OCI-LY7 (cell line): ENCODE measurements around the gene CRAMP1. TPM values are rescaled to one million over a fixed set of nuclear protein-coding genes. Genes with fewer than 3 reads are reported as not detected.

Source experiments
- BruUV-seq: library from RNA; stranded (reverse); fragments of 400-500 nt; replicated peaks from 2 replicates; lab custom pipeline; 2021; lab: Mats Ljungman, UMichigan
- CTCF ChIA-PET: fragments of 300-600 bp; sonication (Branson Sonifier 250); formaldehyde crosslinking; loops from one replicate; lab custom pipeline; 2022; ENCODE audit warnings: antibody characterized with exemption; ENCODE audit not compliant: unreplicated experiment; lab: Charles Lee
- POLR2A ChIA-PET: fragments of 300-600 bp; sonication (Branson Sonifier 250); formaldehyde crosslinking; loops from one replicate; lab custom pipeline; 2022; ENCODE audit warnings: antibody characterized with exemption; lab: Charles Lee
- DNase-seq: peaks from one replicate; pipeline ENCODE4 v3.0.0-alpha.2; 2015; ENCODE audit warnings: low spot score
- H2AFZ ChIP-seq: fragments of 200-600 bp; sonication (generic), shearing (Covaris generic); 2 replicates; pipeline ENCODE4 v1.6.1; 2014; ENCODE audit warnings: mild to moderate bottlenecking, antibody characterized with exemption, low read length, moderate library complexity
- H3K27ac ChIP-seq: fragments of 200-600 bp; sonication (generic); 2 replicates; pipeline ENCODE4 v1.5.1; 2014; ENCODE audit warnings: mixed run types, low read depth, mild to moderate bottlenecking, moderate library complexity, low read length, inconsistent platforms; ENCODE audit not compliant: poor library complexity, severe bottlenecking
- H3K36me3 ChIP-seq: fragments of 200-600 bp; sonication (generic); 2 replicates; pipeline ENCODE4 v1.6.1; 2014; ENCODE audit warnings: mild to moderate bottlenecking, antibody characterized with exemption, low read length, moderate library complexity, mixed read lengths; ENCODE audit not compliant: insufficient read depth
- H3K4me1 ChIP-seq: fragments of 200-600 bp; sonication (generic); 2 replicates; pipeline ENCODE4 v1.5.1; 2014; ENCODE audit warnings: mild to moderate bottlenecking, low read length; ENCODE audit not compliant: insufficient read depth, poor library complexity, severe bottlenecking
- H3K4me2 ChIP-seq: fragments of 200-600 bp; sonication (generic); 2 replicates; pipeline ENCODE4 v1.6.1; 2014; ENCODE audit warnings: mild to moderate bottlenecking, low read length
- H3K4me3 ChIP-seq: fragments of 200-600 bp; sonication (generic); 2 replicates; pipeline ENCODE4 v1.5.1; 2014; ENCODE audit warnings: mild to moderate bottlenecking, low read depth, low read length; ENCODE audit not compliant: poor library complexity, severe bottlenecking
- H3K79me2 ChIP-seq: fragments of 200-600 bp; sonication (generic); 2 replicates; pipeline ENCODE4 v1.6.1; 2016; ENCODE audit warnings: low read depth, mild to moderate bottlenecking, low read length, moderate library complexity, mixed read lengths; ENCODE audit not compliant: insufficient read depth
- H3K9me2 ChIP-seq: fragments of 200-600 bp; sonication (generic); 2 replicates; pipeline ENCODE4 v1.6.1; 2016; ENCODE audit warnings: mild to moderate bottlenecking, low read length, mixed read lengths; ENCODE audit not compliant: insufficient read depth
- H3K9me3 ChIP-seq: fragments of 200-600 bp; sonication (generic); 2 replicates; pipeline ENCODE4 v1.6.1; 2014; ENCODE audit warnings: mild to moderate bottlenecking, mixed run types, low read length, mixed read lengths
- H4K20me1 ChIP-seq: fragments of 200-600 bp; sonication (generic); 2 replicates; pipeline ENCODE4 v1.6.1; 2014; ENCODE audit warnings: mild to moderate bottlenecking, antibody characterized with exemption, low read length, moderate library complexity, mixed read lengths; ENCODE audit not compliant: insufficient read depth
- CTCF ChIP-seq: fragments of 200-600 bp; sonication (generic); conservative IDR thresholded peaks from 2 replicates; pipeline ENCODE4 v1.5.1; 2014; ENCODE audit warnings: mild to moderate bottlenecking, antibody characterized with exemption, low read length, moderate library complexity, mixed read lengths
- EZH2phosphoT487 ChIP-seq: fragments of 200-600 bp; sonication (generic); IDR thresholded peaks from 2 replicates; pipeline ENCODE4 v1.6.1; 2018; ENCODE audit warnings: low read depth, borderline replicate concordance, mild to moderate bottlenecking, mixed run types, antibody characterized with exemption, low read length, moderate library complexity, mixed read lengths
- intact Hi-C: fragments of 100-400 bp; cut with micrococcal nuclease; formaldehyde crosslinking; loops from one replicate; pipeline ENCODE4 v1.10.0; 2022; ENCODE audit not compliant: unreplicated experiment
- total RNA-seq, 2 experiments: library from RNA; depleted of rRNA in 1 of 2; stranded (reverse); fragments of >200 nt in 1 of 2; shearing (Covaris generic) in 1 of 2; gene quantifications; 2 replicates each; pipeline ENCODE4 v1.2.3, GENCODE V29; 2014 to 2022

CRAMP1 gene
- total RNA-seq, 2 experiments from 2014 or later = 10.5 to 33.6 TPM

- Histone ChIP-seq H3K4me1 (no peaks in the 10 kb centered on the region), H3K79me2 (no peaks in the 10 kb centered on the region), H3K9me3 (no peaks in the 10 kb centered on the region), H3K4me3 (no peak overlapping the region), H3K9me2 (no peaks in the 10 kb centered on the region), H3K27ac (no peak overlapping the region), H3K4me2 (no peak overlapping the region), H3K36me3 (peaks cover 83% of the 10 kb centered on the region), H4K20me1 (no peaks in the 10 kb centered on the region), H2AFZ (no peak overlapping the region)
- ChIA-PET CTCF (no interaction called here), POLR2A (no interaction called here)
- no peak for DNase-seq
- intact Hi-C loops = no loop called here
- no TSS peak for BruUV-seq
- TF ChIP-seq EZH2phosphoT487 = no peak
- no peak for TF ChIP-seq CTCF
Measured at GRCh38 chr16:1635070-1635469, 22.9 kb downstream of the CRAMP1 start.

GRCh38 chr16:1637526-1637925, 25.4 kb downstream of the CRAMP1 start:
- BruUV-seq = no TSS peak
- Histone ChIP-seq H3K27ac (no peak overlapping the region), H3K4me2 (no peak overlapping the region), H3K4me1 (no peaks in the 10 kb centered on the region), H4K20me1 (no peaks in the 10 kb centered on the region), H3K9me2 (no peaks in the 10 kb centered on the region), H3K79me2 (no peaks in the 10 kb centered on the region), H2AFZ (no peak overlapping the region), H3K4me3 (no peak overlapping the region), H3K9me3 (no peaks in the 10 kb centered on the region), H3K36me3 (peaks cover 83% of the 10 kb centered on the region)
- TF ChIP-seq CTCF (no peak), EZH2phosphoT487 (no peak)
- ChIA-PET CTCF (no interaction called here), POLR2A (no interaction called here)
- DNase-seq = no peak
- intact Hi-C loops = no loop called here

GRCh38 chr16:1638757-1639156, 26.6 kb downstream of the CRAMP1 start:
- intact Hi-C loops = no loop called here
- no peak overlapping the region for H2AFZ ChIP-seq
- no peak overlapping the region for H3K27ac ChIP-seq
- no peaks in the 10 kb centered on the region for H3K9me2 ChIP-seq
- no peak overlapping the region for H3K4me3 ChIP-seq
- CTCF ChIA-PET = no interaction called here
- BruUV-seq = no TSS peak
- no peaks in the 10 kb centered on the region for H3K4me1 ChIP-seq
- no peak for TF ChIP-seq CTCF
- TF ChIP-seq EZH2phosphoT487 = no peak
- H3K36me3 ChIP-seq = peaks cover 80% of the 10 kb centered on the region
- H3K79me2 ChIP-seq = no peaks in the 10 kb centered on the region
- no peak for DNase-seq
- H3K4me2 ChIP-seq = no peak overlapping the region
- POLR2A ChIA-PET = no interaction called here
- no peaks in the 10 kb centered on the region for H4K20me1 ChIP-seq
- H3K9me3 ChIP-seq = no peaks in the 10 kb centered on the region
